Glomerular visceral epithelial cell (primary cell): ENCODE measurements around the gene MKKS.
"Not testable (repeated sequence)": the region's sequence is repeated elsewhere in the genome, so short reads cannot be mapped to it uniquely, and the experiment has no call there.

Experiments used
- DNase-seq: peaks from one replicate; pipeline ENCODE4 v3.0.0-alpha.2; 2016; ENCODE audit errors: extremely low spot score

The MKKS gene

DNA sequence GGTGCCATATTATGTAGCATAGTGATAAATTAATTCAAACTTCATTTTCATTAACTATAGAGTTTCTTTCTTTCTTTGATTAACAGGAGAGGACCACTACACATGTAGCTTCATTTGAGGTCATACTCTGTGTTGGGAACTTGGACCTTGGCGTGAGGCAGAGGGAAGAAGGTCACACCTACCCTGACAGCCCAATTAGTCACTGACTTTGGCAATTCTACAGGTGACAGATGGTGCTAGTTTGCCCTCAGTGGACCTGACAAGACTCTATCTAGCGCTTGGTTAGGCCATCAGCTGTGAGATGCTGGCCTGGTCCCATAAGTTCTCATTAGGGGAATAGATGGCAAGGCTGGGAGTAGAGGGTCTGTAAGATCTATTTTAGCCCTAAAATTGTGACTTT is 15.2 kb upstream of the MKKS start:
- DNase-seq, result no peak

DNA sequence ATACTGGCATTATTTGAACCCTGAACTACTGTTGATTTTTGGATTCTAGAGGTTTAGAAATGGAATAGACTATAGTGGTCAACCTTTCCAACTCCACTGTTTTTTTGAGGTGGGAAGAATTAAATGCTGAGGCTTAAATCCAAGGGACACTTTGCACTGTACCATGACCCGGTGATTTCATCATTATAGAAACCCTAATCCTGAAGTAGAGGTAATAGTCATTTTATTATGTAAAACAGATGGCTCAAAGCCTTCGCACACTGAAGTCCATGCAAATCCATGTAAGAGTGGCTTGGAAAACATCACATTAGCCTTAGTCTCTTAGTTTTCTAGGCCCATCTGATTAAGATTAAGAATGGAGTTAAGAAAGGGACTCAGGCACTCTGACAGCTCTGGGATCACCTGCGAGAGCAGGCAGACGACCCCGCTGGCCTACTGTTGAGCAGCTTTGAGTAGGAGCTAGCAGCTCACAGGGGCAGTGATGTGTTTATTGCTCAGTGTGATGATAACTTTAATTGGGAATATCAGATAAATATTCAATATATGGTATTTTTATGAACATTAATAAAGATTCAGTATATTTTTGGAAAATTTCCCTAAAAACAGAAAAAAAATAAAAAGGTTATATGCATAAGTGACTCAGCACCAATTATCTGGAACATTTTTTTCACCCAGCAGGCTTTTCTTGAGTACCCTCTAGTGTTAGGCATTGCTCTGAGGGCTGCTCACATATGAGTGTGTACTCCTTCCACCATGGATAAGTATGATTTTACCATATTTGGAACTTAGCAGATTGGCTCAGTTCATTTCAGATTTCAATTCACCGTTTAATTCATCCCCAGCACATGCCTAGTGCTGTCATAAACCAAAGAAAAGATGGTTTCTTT is 14.5 kb upstream of the MKKS start:
- DNase-seq, result no peak

DNA sequence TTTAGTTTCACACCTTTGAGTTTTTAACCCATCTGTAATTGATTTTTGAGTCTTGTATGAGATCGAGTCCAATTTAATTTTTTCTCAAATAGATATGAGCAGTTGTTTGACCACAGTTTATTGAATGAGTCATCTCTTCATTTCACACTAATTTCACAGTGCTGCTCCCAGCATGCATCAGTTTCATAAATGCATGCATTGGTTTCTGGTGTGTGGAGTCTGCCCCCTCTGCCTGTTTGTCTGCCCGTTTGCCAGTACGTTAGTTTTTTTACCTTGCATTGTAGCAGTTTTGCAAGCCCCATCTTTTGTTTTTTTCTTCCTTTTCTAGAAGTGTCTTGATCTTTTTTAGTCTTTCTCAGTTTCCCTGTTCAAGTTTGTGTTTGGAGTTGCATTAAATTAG is 13.0 kb upstream of the MKKS start:
- peak; percentile 36 for DNase-seq

DNA sequence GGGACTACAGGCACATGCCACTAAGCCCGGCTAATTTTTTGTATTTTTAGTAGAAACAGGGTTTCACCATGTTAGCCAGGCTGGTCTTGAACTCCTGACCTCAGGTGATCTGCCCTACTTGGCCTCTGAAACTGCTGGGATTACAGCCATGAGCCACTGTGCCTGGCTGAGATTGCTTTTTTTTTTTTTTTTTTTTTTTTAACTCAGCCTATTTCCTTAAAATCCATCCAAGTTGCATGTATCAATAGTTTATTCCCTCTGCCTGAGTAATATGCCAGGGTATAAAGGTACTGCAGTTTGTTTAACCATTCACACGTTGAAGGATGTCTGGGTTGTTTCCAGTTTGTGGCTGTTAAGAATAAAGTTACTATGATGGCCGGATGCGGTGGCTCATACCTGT is 11.7 kb upstream of the MKKS start:
- DNase-seq, result no peak

DNA sequence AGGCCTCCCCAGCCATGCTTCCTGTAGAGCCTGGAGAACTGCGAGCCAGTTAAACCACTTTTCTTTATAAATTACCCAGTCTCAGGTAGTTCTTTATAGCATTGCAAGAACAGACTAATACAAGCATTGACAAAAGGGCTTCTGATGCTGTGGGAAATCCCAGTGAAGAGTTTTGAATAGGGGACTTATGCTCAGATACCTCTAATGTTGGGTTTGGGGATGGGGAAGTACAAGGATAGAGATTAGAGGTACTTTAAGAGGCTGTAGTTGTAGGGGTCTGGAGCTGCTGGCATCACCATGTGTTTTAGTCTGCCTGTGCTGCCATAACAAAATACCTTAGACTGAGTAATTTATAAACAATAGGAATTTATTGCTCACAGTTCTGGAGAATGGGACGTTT is 9.9 kb upstream of the MKKS start:
- DNase-seq, result no peak

DNA sequence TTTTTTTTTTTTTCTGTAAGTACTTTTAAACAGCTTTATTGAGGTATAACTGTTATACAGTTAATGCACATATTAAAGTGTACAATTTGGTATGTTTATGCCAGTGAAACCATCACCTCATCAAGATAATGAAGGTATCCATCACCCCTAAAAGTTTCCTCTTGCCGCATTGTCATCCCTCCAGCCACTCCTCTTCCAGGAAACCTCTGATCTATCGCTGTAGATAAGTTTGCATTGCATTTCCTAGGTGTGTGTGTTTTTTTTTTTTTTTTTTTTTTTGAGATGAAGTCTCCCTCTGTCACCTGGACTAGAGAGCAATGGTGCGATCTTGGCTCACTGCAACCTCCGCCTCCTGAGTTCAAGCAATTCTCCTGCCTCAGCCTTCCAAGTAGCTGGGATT is 4.2 kb upstream of the MKKS start:
- DNase-seq, result no peak

DNA sequence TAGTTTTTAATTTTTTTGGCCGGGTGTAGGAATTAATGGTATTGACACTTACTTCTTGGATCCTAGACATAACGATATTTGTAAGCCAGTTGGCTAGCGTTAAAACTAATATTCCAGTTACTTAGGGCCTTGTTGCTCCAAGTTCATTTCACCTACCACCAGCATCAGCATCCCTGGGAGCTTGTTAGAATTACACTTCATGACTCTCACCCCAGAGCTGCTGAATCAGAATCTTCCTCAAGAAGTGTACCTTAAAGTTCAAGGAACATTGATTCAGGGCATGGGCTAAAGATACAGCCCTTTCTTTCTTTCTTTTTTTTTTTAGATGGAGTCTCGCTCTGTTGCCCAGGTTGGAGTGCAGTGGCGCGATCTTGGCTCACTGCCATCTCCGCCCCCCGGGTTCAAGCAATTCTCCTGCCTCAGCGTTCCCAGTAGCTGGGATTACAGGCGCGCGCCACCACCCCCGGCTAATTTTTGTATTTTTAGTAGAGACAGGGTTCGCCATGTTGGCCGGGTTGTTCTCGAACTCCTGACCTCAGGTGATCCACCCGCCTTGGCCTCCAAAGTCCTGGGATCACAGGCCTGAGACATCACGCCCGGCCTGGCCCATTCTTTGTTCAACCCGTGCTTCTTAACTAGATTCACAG is 2.2 kb upstream of the MKKS start:
- DNase-seq, result no peak

DNA sequence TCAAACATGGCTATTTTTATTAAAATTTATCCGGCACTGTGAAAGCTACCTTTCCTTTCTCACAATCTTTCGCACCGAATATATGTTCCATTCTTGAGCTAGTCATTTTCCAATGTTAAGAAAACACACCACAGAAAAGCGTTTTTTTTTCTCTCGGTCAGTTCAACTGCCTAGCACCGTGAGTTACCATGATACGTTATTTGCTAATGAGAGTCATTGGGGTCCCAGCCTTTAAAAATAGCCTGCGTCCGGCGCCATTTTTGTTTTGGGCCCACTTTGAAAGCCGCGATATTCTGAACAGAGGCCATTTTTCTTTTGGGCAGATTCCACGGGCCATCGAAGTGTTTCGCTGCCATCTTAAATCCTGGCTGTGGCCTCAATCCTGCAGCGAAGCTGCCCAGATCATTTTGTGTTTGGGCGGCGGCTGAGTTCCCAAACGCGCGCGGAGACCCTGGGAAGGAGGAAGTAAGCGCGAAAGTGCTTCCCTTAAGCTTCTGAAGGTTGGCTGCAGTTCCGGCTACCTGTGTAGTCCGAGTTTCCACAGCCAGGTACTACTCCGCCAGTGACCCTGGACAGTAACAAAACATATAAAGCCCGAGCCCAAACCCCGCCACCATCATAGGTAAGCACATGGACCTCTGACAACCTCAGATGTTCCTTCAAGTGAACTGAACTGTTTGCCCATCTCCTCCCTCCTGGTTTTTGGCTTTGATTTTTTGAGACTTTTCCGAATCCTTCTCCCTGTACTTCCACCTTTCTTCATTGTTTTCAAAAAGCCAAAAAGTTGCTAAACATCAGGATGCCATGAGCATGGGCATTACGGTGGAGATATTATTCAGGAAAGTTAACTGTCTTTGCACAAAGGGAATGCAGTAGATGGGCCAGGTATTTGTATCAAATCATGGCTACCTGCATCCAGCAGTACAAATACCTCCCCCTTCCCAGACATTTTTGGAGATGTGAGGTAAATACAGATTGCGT is 1.1 kb upstream of the MKKS start, which contains the start of gene SLX4IP:
SLX4IP (plus strand) TSS at position 474 of the 981 bp plus-strand sequence. CDS start 22,900 bp downstream, outside the sequence.
- DNase-seq, result peak; percentile 98

DNA sequence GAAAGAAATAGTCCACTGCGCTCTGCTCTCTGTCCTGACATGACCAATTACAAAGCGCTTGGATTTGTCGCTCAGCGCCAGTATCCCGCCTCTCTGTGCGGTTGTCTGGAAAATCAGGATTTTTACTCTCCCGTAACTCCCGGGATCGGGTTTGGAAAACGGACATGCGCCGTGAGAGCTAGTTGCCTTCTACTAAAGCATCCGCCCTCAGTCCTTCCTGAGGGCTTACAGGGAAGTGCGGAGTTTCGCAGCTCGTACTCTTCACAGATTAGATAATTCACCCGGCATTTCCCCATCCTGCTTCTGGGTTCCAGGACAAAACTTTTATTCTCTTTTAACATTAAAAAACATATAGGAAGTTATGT is 427 bp upstream of the MKKS start:
- DNase-seq, result peak; percentile 99

DNA sequence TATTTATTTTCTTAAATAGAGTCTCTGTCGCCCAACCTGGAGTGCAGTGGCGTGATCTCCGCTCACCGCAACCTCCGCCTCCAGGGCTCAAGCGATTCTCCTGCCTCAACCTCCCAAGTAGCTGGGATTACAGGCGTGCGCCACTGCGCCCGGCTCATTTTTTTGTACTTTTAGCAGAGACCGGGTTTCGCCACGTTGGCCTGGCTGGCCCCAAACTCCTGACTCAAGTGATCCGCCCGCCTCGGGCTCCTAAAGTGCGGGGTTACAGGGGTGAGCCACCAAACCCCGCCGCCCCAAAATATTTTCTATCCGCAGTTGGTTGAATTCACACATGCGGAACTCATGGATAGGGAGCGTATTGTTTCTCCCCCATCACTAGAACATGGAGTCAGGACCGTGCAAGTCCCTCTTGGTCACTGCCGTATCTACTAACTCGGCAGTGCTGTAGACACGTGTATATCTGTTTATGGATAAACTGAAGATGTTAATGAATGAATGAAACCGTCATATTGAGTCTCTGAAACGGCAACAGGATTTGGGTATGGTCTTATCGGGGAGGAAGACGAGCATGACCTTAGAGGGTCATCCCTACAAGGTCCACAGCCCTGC is 904 bp downstream of the MKKS start:
- DNase-seq, result no peak

DNA sequence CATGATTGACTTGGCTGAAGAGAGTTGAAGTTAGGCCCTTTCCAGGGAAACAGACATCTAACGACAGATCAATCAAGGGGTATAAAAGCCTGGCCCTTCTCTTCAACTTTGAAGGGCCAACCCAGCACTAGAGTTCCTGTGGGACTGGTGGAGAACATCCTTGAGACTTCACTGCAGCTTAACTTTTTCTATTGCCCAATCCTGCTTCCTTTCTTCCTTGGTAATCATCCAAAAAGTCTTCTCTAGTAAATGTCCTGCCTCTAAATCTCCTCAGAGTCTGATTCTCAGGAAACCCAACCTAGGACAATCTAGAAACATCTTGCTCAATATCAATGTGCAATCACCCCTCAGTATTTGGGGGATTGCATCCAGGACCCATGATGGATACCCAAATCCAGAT is 1.9 kb downstream of the MKKS start:
- no peak for DNase-seq

DNA sequence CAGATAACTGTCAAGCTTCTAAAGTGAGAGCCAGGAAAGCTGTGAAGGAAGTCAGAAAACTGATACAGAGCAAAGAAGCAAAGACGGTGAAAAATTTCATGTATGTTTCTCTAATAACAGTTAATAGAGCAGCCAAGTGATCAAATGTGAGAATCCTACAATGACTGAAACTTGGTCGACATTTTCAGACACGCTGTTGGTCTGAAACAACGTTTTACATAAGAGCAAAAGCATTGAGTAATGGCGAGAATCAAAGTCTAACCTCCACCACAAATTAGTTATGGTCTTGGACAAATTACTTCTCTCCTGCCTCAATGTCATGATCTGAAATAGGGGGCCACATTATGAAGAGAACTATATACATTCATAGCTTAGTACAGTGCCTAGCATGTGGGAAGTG is 3.3 kb downstream of the MKKS start:
- no peak for DNase-seq

DNA sequence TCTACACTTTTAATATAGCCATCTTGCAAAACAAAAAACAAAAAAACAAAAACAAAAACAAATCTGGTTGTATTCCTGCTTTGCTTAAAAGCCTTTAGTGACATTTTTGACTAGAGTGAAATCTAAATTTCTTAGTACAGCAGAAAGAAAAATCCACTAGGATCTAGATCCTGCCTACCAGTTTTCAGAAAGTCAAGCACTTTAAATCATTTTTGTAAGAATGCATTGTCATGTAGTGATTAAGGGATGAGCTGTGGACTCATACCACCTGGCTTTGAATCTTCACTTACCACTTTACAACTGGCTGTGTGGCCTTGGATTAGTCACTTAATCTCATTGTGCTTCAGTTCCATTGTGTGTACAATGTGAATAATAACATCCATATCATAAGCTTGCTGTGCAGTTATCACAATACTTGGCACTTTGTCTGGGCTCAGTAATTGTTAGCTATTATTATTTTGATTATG is 4.0 kb downstream of the MKKS start:
- DNase-seq, result no peak

DNA sequence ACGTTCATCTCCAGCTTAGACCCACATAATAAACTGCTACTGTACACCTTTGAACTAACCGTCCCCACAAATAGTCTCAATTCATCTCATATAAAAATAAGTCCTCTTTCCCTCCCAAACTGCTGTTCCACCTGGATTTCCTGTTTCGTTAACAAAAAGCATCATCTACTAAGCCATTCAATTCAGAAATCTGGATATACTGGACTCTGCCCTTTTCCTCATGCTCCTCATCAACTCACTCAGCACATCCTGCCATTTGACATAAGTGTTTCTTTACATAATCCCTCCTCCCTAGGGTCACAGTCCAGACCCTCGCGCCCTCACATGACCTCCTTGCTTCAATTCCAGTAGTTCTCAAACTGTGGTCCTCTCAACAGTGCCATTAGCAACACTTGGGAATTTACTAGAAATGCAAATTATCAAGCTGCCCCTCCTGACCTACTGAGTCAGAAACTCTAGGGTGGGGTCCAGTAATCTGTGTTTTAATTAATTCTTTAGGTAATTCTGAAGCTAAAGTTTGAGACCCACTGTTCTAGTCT is 4.5 kb downstream of the MKKS start:
- no peak for DNase-seq

DNA sequence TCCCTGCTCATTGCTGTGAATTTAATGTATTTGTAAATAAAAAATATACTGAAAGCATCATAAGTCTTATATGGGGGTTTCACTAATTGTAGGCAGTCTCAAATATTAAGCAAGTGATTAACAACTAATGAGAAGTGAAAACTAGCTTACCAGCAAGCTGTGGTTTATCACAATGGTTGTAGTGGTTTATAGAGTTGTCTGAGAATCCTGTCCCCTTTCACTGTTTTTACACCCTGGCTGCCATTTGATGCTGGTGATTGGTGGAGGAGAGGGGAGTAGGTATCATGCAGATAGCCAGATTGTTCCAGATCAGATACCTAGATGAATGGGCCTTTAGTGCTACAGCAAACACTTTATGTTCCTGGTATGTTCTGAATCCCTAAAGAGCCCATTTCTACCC is 6.0 kb downstream of the MKKS start:
- DNase-seq, result no peak

DNA sequence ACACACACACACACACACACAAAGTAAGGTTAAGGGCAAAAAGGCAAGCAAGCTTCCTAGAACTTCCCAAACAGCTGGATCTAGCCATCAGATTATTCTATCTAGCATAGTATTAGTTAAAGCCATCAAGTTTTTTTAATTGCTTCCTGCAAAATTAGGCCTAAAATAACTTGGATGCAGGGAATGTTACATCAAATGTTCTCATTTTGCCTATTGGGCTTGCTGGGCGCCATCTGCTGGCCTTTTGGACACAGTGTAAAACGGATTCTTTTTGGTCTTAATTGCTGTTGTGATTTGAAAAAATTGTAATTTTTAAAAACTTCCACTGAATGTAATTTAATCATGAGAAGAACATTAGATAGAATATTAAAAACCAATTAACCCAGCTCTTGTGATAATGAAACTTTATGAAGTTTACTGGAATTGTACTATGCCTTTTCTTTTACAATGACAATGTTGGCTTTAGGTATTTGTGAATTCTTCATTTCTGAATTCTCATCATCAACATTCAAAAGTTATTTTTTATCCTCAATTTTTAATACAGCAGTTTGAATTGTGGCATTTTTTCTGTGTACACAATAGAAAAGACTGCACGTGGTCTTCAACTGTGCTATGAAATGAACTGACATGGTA is 6.8 kb downstream of the MKKS start:
- DNase-seq, result peak; percentile 56

DNA sequence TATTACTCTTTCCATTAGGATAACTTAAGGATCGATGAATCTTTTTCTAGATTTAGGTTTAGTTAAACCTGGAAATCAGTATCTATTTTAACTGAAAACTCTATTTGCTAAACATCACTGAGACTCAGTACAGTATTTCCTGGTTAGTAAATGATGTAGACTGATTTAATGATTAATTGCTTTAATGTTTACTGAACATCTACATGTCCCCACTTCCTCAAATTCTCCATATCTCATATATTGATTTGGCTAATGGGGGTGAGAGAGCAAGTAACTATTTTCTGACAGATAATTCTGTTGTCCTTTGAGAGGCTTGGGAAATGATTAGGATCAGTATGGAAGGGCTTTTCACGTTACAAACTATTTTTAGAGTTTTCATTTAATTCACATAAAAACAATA is 10.3 kb downstream of the MKKS start:
- DNase-seq, result no peak

DNA sequence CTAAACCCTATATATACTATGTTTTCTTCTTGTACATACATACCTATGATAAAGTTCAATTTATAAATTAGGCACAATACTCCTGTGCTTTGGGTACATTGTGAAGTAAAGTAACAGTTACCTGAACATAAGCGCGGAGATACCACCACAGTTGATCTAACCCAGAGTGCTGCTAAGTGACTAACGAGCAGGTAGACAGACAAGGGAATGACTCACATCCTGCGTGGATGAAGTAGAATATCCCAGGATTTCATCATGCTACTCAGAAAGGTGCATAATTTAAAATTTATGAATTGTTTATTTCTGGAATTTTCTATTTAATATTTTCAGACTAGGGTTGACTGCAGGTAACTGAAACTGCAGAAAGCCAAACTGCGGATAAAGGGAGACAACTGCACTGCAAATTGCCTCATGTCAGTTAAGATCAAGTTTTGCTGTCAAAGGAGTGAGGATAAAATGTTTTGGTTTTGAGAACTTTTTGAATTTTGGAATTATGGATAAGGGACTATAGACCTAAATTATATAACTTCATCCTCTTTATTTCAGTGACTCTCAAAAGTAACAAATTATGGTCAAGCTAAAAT is 14.4 kb downstream of the MKKS start:
- DNase-seq, result peak; percentile 26

DNA sequence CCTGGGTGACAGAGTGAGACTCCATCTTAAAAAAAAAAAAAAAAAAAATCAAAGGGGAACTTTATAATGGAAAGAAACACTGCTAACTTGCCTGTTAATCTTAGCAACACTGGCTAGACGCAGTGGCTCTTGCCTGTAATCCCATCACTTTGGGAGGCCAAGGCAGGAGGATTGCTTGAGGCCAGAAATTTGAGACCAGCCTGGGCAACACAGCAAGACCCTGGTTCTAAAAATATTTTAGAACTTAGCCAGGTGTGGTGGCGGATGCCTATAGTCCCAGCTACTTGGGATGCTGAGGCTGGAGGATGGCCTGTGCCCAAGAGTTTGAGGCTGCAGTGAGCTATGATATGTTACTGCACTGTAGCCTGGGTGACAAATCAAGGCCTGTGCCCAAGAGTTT is 16.8 kb downstream of the MKKS start:
- not testable (repeated sequence) for DNase-seq

DNA sequence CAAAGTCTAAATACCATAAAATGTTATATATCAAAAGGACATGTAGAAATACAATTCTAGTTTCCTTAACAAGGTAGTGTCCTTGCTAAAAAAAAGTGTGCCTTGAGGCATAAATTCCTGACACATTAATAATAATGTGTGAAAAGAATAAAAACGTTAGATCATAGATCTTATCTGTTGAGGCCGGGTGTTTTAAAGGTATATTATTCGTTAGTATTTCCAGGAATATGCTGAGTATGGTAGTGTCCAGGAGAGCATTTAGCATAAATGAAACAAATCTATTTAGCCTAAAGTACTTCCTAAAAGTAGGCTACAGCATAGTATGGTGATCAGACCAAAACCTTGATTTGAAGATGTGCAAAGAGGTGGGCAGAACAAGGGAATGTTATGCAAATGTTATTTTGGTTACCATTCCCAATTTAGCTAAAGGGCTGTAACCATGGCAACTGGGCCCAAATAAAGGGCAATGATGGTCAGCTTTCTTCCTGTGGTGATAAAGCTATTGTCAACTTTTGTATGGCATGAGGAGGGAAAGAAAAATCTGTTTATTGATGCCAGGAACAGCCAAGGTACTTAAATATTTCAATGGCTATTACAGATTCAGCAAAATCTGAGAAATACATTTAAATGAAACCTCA is 18.9 kb downstream of the MKKS start:
- DNase-seq, result peak; percentile 12
